IPS DF 4.7 (cell line): Measurements from ENCODE around the gene TCF3.
"Not testable (repeated sequence)": the region's sequence is repeated elsewhere in the genome, so short reads cannot be mapped to it uniquely, and the experiment has no call there.

Experiments
- DNase-seq: peaks from one replicate; pipeline ENCODE4 v3.0.0-alpha.2; 2013; ENCODE audit warnings: low spot score; ENCODE audit errors: extremely low read depth

Gene TCF3

GRCh38 chr19:1651568-1652291 is 685 bp downstream of the TCF3 start:
- no peak for DNase-seq

DNA sequence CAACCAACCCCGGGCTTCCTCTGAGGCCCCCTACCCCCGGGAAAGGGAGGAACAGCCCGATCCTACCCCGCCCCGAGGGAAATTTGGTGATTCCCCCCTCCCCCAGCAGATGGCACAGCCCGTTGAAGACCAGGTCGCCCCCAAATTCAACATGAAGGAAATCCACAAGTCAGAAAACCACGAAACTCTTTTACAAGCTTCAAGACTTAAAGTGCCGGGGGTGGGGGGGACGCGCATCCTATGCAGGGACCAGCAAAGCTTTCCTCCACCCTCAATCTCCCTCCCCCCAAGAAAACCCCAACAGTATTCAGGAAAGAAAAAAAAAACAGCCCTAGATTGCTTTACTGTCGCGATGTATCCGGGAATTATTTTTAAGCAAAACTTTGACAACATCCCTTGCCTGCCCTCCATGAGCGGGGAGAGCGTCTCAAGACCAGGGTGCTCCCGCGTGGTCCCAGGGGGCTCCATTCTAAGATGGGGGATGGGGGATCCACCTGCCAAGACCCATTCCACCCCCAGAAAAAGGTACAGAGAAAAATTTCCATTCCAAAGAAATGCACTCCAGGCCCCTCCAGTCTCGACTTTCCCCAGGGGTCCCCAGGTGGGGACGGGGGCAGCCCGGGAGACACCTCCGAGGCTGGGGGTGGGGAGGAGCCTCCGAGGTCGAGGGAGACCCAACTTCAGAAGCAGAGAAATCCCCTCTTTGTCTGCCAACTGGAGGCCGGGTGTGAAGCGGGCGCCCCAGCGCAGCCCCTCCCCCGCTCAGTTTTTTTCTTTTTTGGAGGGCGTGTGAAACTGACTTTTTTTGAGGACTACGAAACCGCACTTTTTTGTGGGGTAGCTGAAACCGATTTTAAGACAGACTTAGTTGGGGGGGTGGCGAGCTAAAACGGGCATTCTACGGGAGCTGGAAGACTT is 1.5 kb downstream of the TCF3 start:
- DNase-seq, result no peak

DNA sequence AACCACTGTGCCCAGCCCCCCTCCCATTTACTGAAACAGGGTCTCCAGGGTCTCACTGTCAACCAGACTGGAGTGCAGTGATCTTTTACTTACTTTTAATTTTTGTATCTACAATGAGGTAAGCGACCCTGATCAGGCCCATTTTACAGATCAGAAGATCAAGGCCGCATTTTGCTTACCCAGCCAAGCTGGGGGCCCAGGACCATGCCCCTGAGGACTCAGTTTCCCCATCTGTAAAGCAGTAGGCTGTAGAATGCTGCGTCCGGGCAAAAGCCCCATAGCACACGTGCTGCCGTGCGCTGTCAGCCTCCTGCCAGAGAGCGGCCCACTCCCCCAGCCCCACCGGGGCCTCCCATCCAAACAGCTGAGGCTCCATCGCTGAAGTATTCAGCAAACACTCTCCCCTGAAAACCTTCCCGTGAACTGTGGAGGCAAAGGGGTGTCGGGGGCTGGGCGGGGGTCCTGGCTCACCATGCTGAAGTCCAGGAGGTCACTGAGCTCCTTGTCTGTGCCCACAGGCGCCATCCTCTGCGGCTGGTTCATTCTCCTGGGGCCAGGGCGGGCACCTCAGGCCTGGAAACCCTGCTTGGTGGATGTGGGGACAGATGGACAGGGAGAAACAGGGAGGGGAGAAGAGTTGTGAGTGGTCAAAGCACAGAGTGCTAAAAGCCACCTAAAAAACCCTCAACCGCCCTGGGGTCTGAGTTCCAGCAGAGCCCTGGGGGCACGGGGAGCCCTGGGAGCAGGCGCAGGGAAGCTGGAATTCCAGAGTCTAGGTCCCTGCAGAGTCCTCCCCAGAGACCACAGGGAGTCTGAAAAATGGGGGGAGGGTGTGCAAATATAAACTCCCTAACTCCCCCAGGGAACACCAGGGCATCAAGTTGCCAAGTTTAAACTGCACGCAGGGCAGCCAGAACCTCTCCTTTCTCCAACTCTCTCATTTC is 2.4 kb downstream of the TCF3 start:
- no peak for DNase-seq

DNA sequence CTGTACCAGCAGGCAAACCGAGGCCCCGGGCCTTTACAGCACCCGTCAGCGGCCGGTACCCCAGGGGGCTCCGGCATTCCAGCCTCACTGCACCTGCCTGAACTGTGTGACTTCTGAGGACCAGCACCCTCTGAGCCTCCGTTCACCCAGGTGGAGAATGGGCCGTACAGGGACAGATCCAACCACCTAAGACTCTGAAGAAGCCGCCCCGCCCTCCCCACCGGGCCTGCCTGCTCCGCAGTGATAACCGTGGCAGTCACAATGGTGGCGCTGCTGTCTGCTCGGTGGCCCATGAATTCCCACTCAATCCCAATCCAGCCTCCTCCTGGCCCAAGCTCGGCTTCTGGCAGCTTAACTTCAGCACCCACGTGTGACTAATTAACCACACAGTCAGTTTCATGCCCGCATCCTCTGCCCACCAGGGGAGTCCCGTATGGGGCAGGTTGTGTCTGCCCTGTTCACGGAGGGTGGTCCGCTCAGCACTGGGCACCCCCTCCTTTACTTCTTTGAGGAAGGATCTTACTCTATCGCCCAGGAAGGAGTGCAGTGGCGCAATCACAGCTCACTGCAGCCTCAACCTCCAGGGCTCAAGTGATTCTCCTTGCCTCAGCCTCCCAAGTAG is 3.4 kb downstream of the TCF3 start:
- no peak for DNase-seq

GRCh38 chr19:1648459-1648849 is 4.0 kb downstream of the TCF3 start:
- DNase-seq, result no peak

GRCh38 chr19:1647501-1648458 is 4.6 kb downstream of the TCF3 start:
- DNase-seq, result no peak

GRCh38 chr19:1646659-1647453 is 5.6 kb downstream of the TCF3 start:
- DNase-seq, result no peak

DNA sequence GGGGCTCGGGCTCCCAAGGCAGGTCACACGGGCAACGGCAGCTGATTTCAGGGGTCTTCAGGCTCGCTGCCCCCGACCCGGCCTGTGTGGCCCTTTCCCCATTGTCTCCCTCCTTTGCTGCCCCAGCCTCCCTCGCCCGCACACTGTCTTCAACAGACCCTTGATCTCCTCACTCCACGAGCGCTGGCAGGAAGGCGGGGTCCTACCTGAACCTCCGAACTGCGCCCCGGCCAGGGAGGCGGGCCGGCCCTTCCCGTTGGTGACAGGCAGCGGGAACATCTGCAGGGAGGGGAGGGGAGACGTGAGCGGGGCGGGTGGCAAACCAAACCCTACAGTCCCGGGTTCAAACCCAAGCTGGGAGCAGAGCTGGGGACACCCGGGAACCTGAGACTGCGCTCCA is 6.3 kb downstream of the TCF3 start:
- DNase-seq, result no peak

DNA sequence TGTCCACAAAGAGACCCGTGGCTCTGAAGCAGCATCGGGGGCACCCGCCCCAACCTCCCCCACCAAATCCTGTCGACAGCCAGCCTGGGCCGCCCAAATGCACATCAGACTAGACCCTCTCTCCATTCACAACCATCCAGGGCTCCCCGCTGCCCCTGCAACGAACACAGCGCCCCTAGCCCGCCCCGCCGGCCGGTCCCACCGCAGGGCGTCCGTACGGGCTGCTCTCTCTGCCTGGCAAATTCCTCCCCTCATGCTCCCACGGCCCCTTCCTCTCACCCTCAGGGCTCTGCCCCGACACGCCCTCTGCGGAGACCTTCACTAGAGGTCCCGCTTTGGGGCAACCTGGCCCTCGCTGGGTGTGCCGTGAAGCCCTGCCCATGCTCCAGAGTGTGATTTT is 7.1 kb downstream of the TCF3 start:
- no peak for DNase-seq

GRCh38 chr19:1644070-1644469 is 8.3 kb downstream of the TCF3 start:
- DNase-seq, result no peak

GRCh38 chr19:1640893-1641448 is 11.4 kb downstream of the TCF3 start:
- not testable (repeated sequence) for DNase-seq

GRCh38 chr19:1636325-1637236 is 15.8 kb downstream of the TCF3 start:
- DNase-seq, result no peak

DNA sequence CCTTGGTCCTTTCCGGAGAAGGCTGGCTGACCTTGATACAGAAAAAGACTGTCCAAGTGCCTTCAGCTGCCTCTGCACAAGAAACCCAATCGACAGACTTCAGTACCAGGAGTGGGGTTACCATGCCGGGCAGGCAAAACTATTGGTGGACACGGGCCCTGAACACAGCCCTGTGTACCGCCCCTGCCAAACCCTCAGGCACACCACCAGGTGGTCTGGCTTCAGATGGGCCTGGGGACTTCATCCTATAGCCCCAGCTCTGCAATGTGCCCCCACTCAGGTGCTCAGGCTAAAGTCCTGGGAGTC is 17.5 kb downstream of the TCF3 start:
- DNase-seq, result no peak

GRCh38 chr19:1634242-1634937 is 18.0 kb downstream of the TCF3 start:
- DNase-seq, result no peak

GRCh38 chr19:1633269-1633826 is 19.1 kb downstream of the TCF3 start:
- DNase-seq, result no peak

DNA sequence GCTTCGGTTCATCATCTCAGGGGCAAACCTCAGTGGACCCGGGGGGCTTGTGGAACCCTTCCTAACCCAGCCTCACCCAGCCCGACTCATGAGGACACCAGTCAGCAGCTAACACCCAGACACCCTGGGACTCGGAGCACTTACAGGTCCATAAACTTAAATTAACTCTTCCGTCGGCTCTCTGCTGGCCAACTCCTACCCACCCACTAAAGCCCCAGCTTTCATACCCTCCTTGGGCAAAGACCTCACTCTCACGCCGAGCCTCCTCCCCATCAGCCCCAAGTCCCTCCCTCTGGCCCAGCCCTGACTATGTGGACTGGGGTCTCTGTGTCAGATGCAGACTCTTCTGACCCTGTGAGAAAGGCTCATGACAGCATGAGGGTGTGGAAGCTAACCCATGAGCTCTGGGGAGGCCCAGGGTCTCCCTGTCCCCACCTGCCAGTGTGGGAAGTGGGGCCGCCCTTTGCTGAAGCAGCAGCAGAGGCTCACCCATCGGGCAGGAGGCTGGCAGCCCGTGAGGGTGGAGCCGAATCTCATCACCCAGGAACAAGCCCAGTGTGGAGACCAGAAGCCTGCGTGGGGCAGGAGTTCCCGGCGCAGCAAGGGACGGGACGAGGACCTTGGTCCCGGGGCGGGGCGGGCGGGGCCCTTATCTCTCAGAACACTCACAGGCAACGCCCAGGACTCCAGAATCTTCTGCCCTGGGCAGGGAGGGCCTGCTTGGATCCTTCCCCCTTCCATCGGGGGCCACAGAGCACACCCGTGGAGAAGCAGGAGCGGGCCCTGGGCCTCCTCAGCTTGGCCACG is 19.8 kb downstream of the TCF3 start:
- no peak for DNase-seq
